ENCODE measurements around the gene C17orf50. TPM values are rescaled to one million over a fixed set of nuclear protein-coding genes. Genes with fewer than 3 reads are reported as not detected.

C17orf50 gene
- total RNA-seq, result not detected
- long read RNA-seq, result 0 reads

DNA sequence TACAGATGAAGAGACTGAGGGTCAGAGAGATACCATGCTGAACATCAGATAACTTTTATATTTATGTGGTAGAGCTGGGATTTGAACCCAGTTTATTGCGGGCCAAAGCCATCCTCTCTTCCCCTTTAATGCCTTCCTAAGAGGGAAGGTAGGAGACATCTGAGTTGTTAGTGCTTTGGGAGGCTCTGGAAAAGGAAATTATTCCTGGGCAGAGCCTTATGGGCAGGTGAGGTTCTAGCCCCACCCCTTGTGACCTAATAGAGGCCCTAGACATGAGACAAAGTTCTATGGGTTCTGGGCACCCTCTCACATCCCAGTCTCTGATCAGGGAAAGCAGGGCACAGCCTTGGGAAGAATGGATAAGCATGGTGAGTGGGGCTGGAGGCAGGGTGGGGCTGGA, at the start of gene C17orf50:
TSS of gene C17orf50 (plus strand) at position 301 of the 400 bp plus-strand sequence. CDS start at position 356, 55 bp downstream.
- DNase-seq, result no peak
- ATAC-seq (ENCODE audit: poor library complexity), result no peak
- intact Hi-C loops (cut with DNase I), result no loop called here

DNA sequence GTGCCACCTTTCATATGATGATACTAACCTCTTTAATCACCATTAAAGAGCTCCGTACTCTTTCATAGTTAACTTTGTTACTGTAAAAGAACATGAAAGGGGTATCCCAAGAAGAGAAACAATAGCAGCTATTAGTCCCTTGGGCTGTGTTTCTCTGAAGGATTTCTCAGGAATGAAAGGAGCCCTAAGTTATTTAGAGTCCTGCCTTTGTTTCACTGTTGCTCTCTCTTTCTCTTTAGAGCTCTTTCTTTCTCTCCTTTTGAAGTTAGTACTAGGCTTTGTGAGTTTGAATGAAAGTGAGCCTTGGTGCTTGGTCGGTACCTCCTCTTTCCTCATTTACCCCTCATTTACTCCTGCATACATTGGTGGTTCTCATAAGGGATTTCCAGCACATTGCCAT, 49.7 kb upstream of the C17orf50 start:
- intact Hi-C loops (cut with DNase I), result no loop called here
- DNase-seq (no peak), ATAC-seq (ENCODE audit: poor library complexity) (no peak)

DNA sequence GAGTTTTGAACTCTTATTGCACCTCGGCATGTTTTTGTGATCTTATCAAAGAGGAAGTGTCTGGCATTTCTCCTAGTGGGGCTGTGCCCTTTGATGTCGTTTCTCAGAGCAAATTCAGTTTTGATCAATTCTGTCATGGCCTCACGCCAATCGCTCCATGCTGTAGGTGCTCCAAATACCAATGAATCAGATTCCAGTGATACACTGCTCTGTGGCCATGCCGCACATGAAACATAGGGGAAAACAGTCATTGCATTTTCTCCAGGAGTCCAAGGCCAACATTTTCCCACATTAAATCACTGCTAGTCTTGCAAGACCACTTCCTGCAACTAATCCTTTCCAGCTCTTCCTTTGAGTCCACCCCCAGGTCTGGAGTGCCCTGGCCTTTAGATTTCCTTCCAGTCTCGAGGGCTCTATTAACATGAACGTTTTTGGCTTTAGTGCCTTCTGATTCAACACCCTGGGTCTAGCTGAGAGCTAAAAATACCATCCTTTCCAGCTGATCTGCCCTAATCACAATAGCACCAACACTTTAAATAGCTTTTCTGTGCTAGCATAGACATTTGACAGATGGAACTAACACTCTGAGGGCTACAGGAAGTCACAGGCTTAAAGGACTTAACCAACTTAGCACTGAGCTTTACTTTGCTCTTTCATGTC, 47.5 kb upstream of the C17orf50 start:
- intact Hi-C loops (cut with DNase I), result no loop called here
- peak; percentile 85 for ATAC-seq (ENCODE audit: poor library complexity)
- DNase-seq, result no peak

DNA sequence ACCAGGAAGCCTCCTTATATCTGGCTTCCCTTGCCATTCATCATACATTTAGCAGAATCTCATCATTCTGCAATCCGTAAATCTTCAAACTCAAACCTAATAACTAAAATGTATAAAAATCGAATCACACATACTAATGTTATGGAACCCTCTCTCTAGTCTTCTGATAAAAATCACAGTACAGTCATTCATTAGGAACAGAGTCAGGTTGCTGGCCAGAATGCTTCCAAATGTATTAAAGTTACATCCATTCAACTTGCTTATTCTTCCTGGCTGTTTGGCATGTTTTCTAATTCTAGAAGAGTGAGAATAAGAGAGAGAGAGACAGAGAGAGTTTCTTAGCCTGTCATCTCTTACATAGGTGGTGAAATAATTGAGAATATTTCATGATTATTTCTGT, 45.7 kb upstream of the C17orf50 start:
- no peak for ATAC-seq (ENCODE audit: poor library complexity)
- intact Hi-C loops (cut with DNase I), result no loop called here
- no peak for DNase-seq

DNA sequence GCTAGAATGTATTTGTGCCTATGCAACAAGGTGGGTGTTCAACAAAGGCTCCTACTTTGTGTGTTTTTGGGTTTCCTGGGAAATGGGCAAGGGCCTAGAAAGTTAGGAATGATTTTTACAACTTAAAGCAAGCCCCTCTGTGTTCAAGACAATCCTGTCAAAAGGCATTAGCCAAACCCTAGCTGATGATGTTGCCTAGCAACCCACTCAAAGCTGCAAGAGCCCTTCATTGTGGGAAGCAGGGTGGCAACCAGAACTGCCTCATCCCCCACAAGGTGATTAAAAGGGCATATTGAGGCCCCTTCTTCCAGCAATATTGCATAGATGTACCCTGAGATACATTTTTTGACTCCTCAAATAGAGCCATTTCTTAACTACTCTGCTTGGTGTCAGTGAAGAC, 45.3 kb upstream of the C17orf50 start:
- ATAC-seq (ENCODE audit: poor library complexity), result no peak
- intact Hi-C loops (cut with DNase I), result no loop called here
- no peak for DNase-seq

DNA sequence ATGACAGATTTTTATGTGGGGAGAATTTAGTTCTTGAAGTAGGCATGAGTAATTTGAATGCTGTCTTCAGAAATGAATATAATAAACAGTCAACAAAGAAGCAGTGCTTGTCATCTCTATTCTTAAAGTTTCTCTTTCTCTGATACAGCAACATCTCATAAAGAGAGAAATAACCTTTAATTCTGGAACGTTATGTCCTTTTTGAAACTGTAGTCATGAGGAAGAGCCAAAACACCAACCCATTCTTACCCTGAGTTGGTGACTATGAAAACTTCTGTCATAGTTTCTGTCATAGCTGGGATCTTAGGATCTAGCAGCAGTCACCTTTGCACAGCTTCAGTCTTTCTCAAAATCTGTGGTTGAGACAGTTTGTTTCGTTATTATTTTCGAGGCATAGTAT, 44.5 kb upstream of the C17orf50 start:
- no peak for ATAC-seq (ENCODE audit: poor library complexity)
- intact Hi-C loops (cut with DNase I), result no loop called here

DNA sequence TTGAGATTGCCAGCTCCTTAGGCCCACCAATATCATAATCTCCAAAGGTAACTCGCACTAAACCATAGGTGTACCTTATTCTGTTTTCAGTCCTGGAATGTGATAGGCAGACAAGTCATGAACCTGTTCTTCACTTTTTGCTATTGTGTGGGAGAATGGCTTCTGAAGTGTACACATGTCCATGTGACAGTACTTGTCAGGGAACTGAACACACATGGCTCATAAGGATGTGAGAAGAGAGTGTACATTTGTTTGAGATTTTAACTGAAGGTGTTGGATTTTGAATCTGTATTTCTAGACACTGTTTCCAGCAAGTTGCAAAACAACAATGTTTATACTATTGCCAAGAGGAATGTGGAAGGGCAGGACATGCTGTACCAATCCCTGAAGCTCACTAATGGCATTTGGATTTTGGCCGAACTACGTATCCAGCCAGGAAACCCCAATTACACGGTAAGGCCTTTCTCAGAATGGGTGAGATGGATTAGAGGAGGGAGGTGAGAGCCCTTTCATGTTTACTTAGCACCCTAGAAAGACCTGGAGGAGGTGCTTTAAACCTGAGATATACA, 43.7 kb upstream of the C17orf50 start:
- DNase-seq (no peak), ATAC-seq (ENCODE audit: poor library complexity) (peak; percentile 73)
- intact Hi-C loops (cut with DNase I), result no loop called here

More for the DNA sequence above, 44.5 kb upstream of the C17orf50 start:
- no peak for DNase-seq

DNA sequence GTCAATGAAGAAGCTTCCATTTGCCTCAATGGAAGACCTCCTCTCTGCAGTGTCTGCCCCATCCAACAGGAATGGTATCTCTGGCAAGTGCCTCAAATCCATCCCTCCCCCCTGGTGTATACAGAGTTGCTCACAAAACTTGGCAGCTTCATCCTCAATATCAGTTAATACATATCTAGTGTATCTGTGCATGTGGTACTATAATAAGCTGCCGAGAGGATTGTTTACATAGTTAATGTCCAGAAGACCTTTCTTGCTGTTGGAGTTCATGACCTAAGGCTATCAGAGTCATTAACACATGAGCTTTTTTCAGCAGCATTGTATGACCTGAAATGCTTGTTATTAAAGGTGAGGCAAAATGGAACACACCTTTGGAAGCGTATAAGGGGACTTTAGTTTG, 43.2 kb upstream of the C17orf50 start:
- intact Hi-C loops (cut with DNase I), result no loop called here
- DNase-seq (no peak), ATAC-seq (ENCODE audit: poor library complexity) (peak; percentile 41)

DNA sequence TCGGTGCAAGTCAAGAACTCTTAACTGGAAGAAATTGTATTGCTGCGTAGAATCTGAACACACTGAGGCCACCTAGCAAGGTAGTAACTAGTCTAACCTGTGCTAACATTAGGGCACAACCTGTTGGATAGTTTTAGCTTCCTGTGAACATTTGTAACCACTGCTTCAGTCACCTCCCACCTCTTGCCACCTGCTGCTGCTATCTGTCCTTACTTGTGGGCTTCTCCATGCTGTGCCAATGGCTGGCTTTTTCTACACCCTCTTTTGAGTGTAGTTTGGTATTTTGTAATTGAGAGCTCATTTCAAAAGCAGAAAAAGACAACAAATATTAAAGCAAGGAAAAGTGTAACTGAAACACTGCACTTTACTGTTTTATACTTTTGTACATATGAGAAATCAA, 37.0 kb upstream of the C17orf50 start:
- DNase-seq (no peak), ATAC-seq (ENCODE audit: poor library complexity) (no peak)
- intact Hi-C loops (cut with DNase I), result no loop called here

DNA sequence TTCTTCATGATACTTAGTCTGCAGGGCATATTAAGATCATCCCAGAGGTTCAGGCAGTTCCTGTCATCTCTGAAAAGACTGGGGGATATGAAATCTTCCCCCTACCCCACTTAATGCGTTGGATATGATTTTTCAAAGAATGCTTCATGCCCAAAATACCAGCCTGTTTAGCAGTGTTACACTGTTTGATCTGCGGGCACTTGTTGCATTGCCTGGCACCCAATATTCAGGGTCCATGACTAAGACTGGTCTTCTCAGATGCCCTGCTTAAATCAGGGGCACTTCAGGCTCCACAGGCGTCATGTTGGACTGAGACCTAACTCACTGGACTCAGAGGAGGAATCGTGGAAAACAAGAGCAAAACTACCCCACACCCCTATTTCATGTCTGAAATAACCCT, 35.6 kb upstream of the C17orf50 start:
- DNase-seq (no peak), ATAC-seq (ENCODE audit: poor library complexity) (no peak)
- intact Hi-C loops (cut with DNase I), result no loop called here

DNA sequence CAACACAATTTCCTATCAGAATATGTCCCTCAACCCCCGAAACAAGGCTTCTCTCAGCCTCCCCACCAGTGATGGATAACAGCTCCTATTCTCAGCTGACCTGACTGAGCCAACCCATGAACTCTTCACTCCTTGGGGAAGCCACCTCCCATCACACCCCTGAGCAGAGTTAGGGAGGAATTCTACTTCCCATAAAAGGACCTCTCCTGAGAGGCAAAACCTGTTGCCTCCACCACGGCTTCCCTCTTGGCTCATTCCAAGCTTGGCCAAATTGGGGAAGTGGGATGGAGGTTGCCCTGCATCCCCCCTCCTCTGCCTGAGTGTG, 34.9 kb upstream of the C17orf50 start:
- intact Hi-C loops (cut with DNase I), result no loop called here
- DNase-seq, result no peak
- no peak for ATAC-seq (ENCODE audit: poor library complexity)

DNA sequence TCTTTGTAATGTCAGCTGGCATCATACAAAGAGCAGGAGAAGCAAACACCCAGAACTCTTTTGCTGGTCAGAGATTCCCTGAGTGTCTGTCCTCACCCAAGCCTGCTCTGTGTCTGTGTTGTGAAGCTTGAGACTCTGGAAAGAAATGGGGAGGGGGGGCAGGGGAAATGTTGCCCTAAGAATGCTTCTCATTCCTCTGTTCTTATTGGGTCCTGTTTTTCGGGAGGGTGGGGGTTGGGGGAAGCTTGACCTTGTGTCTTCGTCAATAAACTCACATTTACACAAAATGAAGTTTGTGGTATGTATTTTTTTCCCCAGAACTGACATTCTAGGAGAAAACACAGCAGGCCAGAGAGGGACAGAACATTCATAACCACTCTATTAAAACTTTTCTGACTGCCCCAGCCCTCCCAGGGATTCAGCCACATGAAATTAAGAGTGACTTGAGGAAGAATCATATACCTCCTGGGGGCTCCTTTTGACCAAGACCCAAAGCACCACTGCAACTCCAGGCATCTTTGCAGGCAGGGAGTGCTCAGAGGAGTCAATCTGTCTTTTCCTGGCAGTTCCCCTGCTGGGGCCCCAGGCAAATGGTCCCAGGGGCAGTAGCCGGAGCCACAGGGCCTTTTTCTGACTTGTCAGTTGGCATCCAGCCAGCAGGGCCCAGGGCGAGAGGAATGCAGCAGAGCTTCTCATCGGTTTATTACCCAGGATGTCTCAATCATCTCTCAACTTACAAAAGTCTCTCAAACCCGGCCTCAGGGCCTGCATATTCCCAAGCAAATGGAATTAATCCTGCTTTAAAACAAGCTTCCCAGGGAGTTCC, 34.3 kb upstream of the C17orf50 start:
- ATAC-seq (ENCODE audit: poor library complexity) (peak; percentile 55), DNase-seq (peak; percentile 78)
- intact Hi-C loops (cut with DNase I), result no loop called here

DNA sequence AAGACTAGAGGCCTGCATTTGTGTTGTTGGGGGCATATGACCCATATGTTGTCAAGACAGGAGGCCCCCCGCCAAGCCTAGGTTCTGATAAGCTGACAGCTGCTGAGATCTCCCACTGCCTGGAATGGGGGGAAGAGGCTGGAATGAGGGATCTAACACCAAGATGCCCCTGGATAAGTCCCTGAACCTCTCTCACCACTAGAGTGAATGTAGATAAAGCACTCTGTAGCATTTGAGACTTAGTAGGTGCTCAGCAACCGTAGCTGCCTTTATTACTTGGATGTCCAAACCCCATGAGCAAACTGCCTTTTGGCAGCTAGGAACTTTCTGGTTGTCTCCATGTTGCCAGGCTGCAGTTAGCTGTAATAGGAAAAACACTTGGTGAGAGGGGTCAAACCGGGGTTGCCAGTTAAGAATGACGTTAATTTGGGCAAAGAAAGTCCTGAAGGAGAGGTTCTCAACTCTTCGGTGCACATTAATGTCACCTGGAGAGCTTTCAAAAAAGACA, 33.7 kb upstream of the C17orf50 start:
- no peak for ATAC-seq (ENCODE audit: poor library complexity)
- intact Hi-C loops (cut with DNase I), result no loop called here
- no peak for DNase-seq

DNA sequence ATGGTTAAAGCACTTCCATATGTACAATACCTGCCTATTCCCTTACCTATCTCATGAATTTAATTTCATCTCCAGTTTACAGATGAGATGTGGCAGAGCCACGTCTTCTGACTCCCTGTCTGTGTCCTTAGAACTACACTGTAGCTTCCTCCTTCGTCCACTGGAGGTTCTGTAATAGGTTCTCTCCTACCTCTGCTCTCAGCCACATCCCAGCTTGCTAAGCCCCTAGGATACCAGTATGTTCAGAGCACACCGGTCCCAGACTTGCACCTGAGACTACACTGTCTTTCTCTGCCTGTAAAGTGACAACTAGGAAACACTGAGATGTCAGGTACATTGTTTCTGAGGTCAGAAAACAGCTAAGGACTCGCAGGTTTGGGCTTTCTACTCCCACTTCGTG, 33.1 kb upstream of the C17orf50 start:
- no peak for DNase-seq
- intact Hi-C loops (cut with DNase I), result no loop called here
- ATAC-seq (ENCODE audit: poor library complexity), result no peak

DNA sequence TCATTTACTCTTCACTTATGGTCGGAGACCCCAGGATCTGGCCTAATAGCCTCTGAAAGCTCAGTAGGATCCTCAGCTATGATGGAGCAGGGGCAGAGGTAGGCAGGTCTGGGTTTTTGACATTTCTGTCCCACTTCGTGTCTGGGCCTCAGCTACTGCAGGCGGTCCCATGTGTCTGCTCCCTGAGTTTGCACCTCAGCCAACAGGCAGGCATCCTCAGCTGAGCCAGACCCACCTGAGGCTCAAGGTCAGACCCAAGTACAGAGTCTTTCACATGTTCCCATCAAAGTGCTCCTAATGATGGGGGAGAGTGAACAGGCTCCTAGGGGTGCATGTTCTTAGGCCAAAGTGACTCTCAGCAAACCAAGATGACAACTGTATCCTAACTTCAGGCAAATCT, 32.1 kb upstream of the C17orf50 start:
- ATAC-seq (ENCODE audit: poor library complexity) (no peak), DNase-seq (no peak)

DNA sequence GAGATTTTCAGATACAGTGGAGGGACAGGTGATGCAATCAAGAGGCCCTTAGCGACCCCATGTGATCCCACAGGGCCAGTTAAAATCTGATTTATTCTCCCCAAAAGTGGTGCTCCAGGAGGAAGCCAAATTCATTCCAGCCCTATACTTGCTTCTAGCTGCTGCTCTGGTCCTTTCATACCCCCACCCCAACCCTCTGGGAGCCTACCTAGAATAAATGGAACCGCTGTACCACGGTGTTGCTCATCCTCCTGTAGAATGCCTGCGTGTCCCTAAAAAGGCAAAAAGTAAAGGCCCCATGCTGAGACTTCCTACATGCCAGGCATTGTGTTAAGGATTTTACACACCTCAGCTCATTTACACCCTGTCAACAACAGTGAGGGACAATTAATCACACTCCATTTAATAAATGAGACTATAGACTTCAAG, 31.3 kb upstream of the C17orf50 start:
- DNase-seq, result no peak
- intact Hi-C loops (cut with DNase I), result no loop called here
- no peak for ATAC-seq (ENCODE audit: poor library complexity)

More for the DNA sequence above, 32.1 kb upstream of the C17orf50 start:
- intact Hi-C loops (cut with DNase I), result no loop called here

DNA sequence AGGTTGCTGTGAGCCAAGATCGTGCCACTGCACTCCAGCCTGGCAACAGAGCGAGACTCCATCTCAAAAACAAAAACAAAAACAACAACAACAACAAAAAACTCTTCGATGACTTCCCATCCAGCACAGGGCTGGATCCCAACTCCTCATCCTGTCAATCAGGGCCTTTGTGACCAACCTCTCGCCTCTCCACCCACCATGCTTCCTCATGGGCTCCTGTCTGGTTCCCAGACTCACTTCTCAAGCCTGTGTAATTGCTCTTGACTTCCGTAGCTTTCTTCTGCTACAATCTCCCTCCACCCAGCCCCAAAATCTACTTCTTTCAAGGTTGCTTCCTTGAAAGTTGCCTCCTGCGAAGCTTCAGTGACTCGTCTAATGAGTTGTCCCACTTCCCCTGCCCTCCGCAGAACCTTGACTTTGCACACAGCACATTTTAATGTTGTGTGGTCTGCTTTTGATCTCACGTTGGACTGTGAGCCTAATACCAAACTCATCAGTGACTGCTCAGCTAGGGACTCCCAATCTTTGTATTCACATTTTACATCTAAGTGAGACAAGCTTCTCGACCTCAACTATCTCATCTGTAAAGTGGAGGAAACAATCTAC, 30.2 kb upstream of the C17orf50 start:
- intact Hi-C loops (cut with DNase I), result no loop called here
- ATAC-seq (ENCODE audit: poor library complexity), result no peak
- DNase-seq, result no peak

DNA sequence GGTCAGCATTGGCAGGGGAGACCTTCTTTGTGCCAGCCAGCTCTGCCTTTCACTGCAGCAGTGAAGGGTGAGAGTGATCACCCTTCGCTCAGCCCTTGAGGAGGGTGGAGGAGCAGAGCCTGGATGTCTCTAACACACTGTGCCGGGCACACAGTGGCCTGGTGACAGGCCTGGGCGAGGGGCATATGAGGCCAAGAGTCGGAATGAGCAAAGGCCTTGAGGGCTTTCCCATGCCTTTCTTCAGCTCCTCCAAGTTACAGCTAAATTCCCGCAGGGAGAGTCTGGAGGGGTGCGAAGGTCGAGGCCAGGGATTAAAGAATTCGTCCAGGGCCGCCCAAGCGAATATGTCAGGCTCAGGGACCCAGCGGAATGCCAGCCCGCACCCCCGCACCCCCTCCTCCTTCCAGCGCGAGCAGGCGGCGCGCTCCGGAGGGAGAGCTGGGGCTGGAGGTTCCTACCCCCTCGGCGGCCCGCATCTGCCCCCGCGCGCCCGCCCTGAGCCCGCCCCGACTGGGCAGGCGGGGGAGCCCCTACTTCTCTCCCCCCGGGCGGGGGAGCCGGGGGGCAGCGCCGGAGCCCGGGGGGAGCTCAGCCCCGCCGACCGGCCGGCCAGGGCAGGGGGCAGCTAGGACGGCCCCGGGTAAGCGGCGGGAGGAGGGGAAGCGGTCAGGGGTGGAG, 29.3 kb upstream of the C17orf50 start, which contains the start of gene RASL10B:
TSS of gene RASL10B (plus strand) at position 401 of the 678 bp plus-strand sequence. CDS start 3,546 bp downstream, outside the sequence.
- DNase-seq (peak; percentile 73), ATAC-seq (ENCODE audit: poor library complexity) (peak; percentile 89)
- intact Hi-C loops (cut with DNase I), result no loop called here

All from Right ventricle myocardium superior (tissue), 1 donor.